A549 (cell line): Measurements from ENCODE around the gene LRRC7. TPM values are rescaled to one million over a fixed set of nuclear protein-coding genes. Genes with fewer than 3 reads are reported as not detected.

Experiments used
- ATAC-seq, 2 experiments: fragments of 200-7000 bp in 1 of 2; fragments of >200 bp in 1 of 2; cut with Nextera tagmentation in 1 of 2; cut with Tn5 transposase in 1 of 2; 3 replicates each; pipeline versions ENCODE4 v1.8.0 to v1.9.1; 2018 to 2020; ENCODE audit warnings: mild to moderate bottlenecking in 1 of 2, moderate library complexity in 1 of 2
- CTCF ChIA-PET: fragments of 300-600 bp; sonication (Branson Sonifier 250); formaldehyde crosslinking; extraction: SDS; loops from one replicate; lab custom pipeline; 2021; ENCODE audit warnings: antibody characterized with exemption, inconsistent platforms; lab: Yijun Ruan, JAX
- POLR2A ChIA-PET: fragments of 350-600 bp; formaldehyde crosslinking; extraction: SDS; loops from one replicate; lab custom pipeline; 2021; ENCODE audit warnings: antibody characterized with exemption, inconsistent platforms; lab: Yijun Ruan, JAX
- DNase-seq, 2 experiments: peaks; one replicate each; pipeline versions ENCODE4 v3.0.0 to v3.0.0-alpha.2; 2011 to 2016; ENCODE audit warnings: low read depth in 1 of 2, low spot score in 1 of 2
- FAIRE-seq: peaks from 2 replicates; lab custom pipeline; 2011; peaks lifted over from hg19 to GRCh38; lab: Jason Lieb, UNC
- H3K27ac ChIP-seq, 2 experiments: fragments of >200 bp; sonication (Bioruptor Twin); formaldehyde crosslinking; 3 replicates each; pipeline ENCODE4 v1.5.1; 2016 to 2017
- H3K4me1 ChIP-seq: fragments of >200 bp; sonication (Bioruptor Twin); formaldehyde crosslinking; 3 replicates; pipeline ENCODE4 v1.6.1; 2016
- H3K4me2 ChIP-seq: fragments of >200 bp; sonication (Bioruptor Twin); formaldehyde crosslinking; 3 replicates; pipeline ENCODE4 v1.6.1; 2016
- H3K4me3 ChIP-seq: fragments of >200 bp; sonication (Bioruptor Twin); formaldehyde crosslinking; 3 replicates; pipeline ENCODE4 v1.5.1; 2016
- H3K9me3 ChIP-seq: fragments of >200 bp; sonication (Bioruptor Twin); formaldehyde crosslinking; 3 replicates; pipeline ENCODE4 v1.6.1; 2016
- ATOH8 ChIP-seq: fragments of 250-450 bp; sonication (Bioruptor Pico); IDR thresholded peaks from 2 replicates; pipeline ENCODE4 v1.5.0; 2020; ENCODE audit warnings: low read depth, mild to moderate bottlenecking, moderate library complexity
- CBX2 ChIP-seq: fragments of 200-600 bp; sonication (generic); IDR thresholded peaks from 2 replicates; pipeline ENCODE4 v1.6.1; 2016; ENCODE audit warnings: low read depth, mild to moderate bottlenecking, borderline replicate concordance
- CEBPB ChIP-seq, 2 experiments: fragments of >200 bp in 1 of 2; sonication (Bioruptor Twin) in 1 of 2; formaldehyde crosslinking in 1 of 2; IDR thresholded peaks; 2 replicates each; pipeline ENCODE4 v1.6.1; 2012 to 2016
- CHD4 ChIP-seq: fragments of 200-600 bp; sonication (generic); IDR thresholded peaks from 2 replicates; pipeline ENCODE4 v1.6.1; 2016; ENCODE audit warnings: antibody characterized with exemption, mild to moderate bottlenecking, borderline replicate concordance
- CTCF ChIP-seq: fragments of >200 bp; sonication (Bioruptor Twin); formaldehyde crosslinking; IDR thresholded peaks from 3 replicates; pipeline ENCODE4 v1.5.1; 2016
- EHF ChIP-seq: fragments of 250-450 bp; sonication (Bioruptor Pico); IDR thresholded peaks from 2 replicates; pipeline ENCODE4 v1.5.0; 2020; ENCODE audit warnings: mild to moderate bottlenecking
- ELK1 ChIP-seq: fragments of 150-350 bp; IDR thresholded peaks from 2 replicates; pipeline ENCODE4 v1.6.1; 2014; ENCODE audit warnings: low read depth, mild to moderate bottlenecking, low read length
- EP300 ChIP-seq, 2 experiments: fragments of >200 bp; sonication (Bioruptor Twin); formaldehyde crosslinking; IDR thresholded peaks; 2 replicates in 1 of 2; 3 replicates in 1 of 2; pipeline ENCODE4 v1.6.1; 2016 to 2017
- ESRRA ChIP-seq: fragments of 150-350 bp; IDR thresholded peaks from 2 replicates; pipeline ENCODE4 v1.6.1; 2014; ENCODE audit warnings: mild to moderate bottlenecking, low read length, borderline replicate concordance
- HDAC2 ChIP-seq: fragments of 200-600 bp; sonication (generic); IDR thresholded peaks from 2 replicates; pipeline ENCODE4 v1.6.1; 2016
- JUN ChIP-seq, 2 experiments: fragments of >200 bp; sonication (Bioruptor Twin); formaldehyde crosslinking; IDR thresholded peaks; 2 replicates in 1 of 2; 3 replicates in 1 of 2; pipeline ENCODE4 v1.6.1; 2016 to 2017
- JUNB ChIP-seq: fragments of >200 bp; sonication (Bioruptor Twin); formaldehyde crosslinking; IDR thresholded peaks from 2 replicates; pipeline ENCODE4 v1.6.1; 2016
- MAFK ChIP-seq: fragments of 450-650 bp; IDR thresholded peaks from 2 replicates; pipeline ENCODE4 v1.6.1; 2014; ENCODE audit not compliant: partially characterized antibody
- MAX ChIP-seq: IDR thresholded peaks from 2 replicates; pipeline ENCODE4 v1.6.1; 2012
- NPAS2 ChIP-seq: fragments of 250-450 bp; sonication (Bioruptor Pico); IDR thresholded peaks from 2 replicates; pipeline ENCODE4 v1.8.0; 2022; ENCODE audit warnings: mild to moderate bottlenecking, moderate library complexity, borderline replicate concordance
- PBX3 ChIP-seq: IDR thresholded peaks from 2 replicates; pipeline ENCODE4 v1.6.1; 2012
- POLR2AphosphoS2 ChIP-seq: conservative IDR thresholded peaks from 2 replicates; pipeline ENCODE4 v1.6.1; 2012; ENCODE audit warnings: low read length, improper control_type of control experiment, inconsistent platforms
- REST ChIP-seq: fragments of 200-600 bp; sonication (generic); IDR thresholded peaks from 2 replicates; pipeline ENCODE4 v1.6.1; 2016; ENCODE audit warnings: antibody characterized with exemption, mild to moderate bottlenecking, moderate library complexity
- RFX5 ChIP-seq: fragments of 450-650 bp; IDR thresholded peaks from 2 replicates; pipeline ENCODE4 v1.7.1; 2014; ENCODE audit warnings: antibody characterized with exemption, mild to moderate bottlenecking, moderate library complexity
- SMC3 ChIP-seq: fragments of >200 bp; sonication (Bioruptor Twin); formaldehyde crosslinking; IDR thresholded peaks from 3 replicates; pipeline ENCODE4 v1.6.1; 2018; ENCODE audit warnings: inconsistent platforms
- SREBF2 ChIP-seq: fragments of 450-650 bp; IDR thresholded peaks from 2 replicates; pipeline ENCODE4 v1.6.1; 2014; ENCODE audit warnings: mild to moderate bottlenecking, moderate library complexity
- TP53 ChIP-seq: fragments of 250-450 bp; sonication (Bioruptor Pico); IDR thresholded peaks from 2 replicates; pipeline ENCODE4 v1.5.0; 2021; ENCODE audit warnings: mild to moderate bottlenecking, moderate library complexity
- USF2 ChIP-seq: fragments of 450-650 bp; IDR thresholded peaks from 2 replicates; pipeline ENCODE4 v1.6.1; 2014; ENCODE audit warnings: antibody characterized with exemption
- ZC3H11A ChIP-seq: fragments of 450-650 bp; IDR thresholded peaks from 2 replicates; pipeline ENCODE4 v1.6.1; 2014; ENCODE audit warnings: antibody characterized with exemption, mild to moderate bottlenecking
- ZNF302 ChIP-seq: fragments of 250-450 bp; sonication (Bioruptor Pico); IDR thresholded peaks from 2 replicates; pipeline ENCODE4 v1.9.0; 2021; ENCODE audit warnings: inconsistent platforms, mild to moderate bottlenecking, moderate library complexity
- WGBS: methylation state at CpG from one replicate; pipeline ENCODE4 v1.1.6; 2017; ENCODE audit errors: missing lambda C conversion rate; 5-methylcytosine and 5-hydroxymethylcytosine counted together
- polyA plus RNA-seq, 4 experiments: library from polyadenylated mRNA; depleted of rRNA in 3 of 4; stranded (reverse); fragments of >200 nt; fragmentation: RNase III in 1 of 4; extraction: RNeasy Plus Mini Kit Qiagen cat#74134 plus additional on column Dnase treatment in 1 of 4; gene quantifications; 2 replicates in 3 of 4; 3 replicates in 1 of 4; pipeline ENCODE4 v1.2.3, GENCODE V29; 2011 to 2017

Gene LRRC7
- polyA plus RNA-seq, 2 of the 4 experiments (the other 2 are of a cell fraction), result not detected

- H3K4me3 ChIP-seq, result no peak overlapping the region
- DNase-seq, result no peak
- TF ChIP-seq MAX (no peak), USF2 (no peak), SMC3 (no peak), MAFK (no peak), TP53 (no peak), JUNB (no peak), ZNF302 (CRISPR knock-in tag) (no peak), HDAC2 (no peak), ZC3H11A (no peak), CHD4 (no peak), POLR2AphosphoS2 (no peak), REST (no peak), ATOH8 (no peak), NPAS2 (CRISPR knock-in tag) (no peak), SREBF2 (no peak), CEBPB (IDR thresholded peaks at IDR 0.05) (no peak), RFX5 (no peak)
- TF ChIP-seq, all 56 proteins: peak for 0
- ATAC-seq (no peak), FAIRE-seq (no peak)
- ChIA-PET POLR2A (no interaction called here), CTCF (no interaction called here)
- H3K4me1 ChIP-seq, result no peaks in the 10 kb centered on the region
- H3K4me2 ChIP-seq, result no peak overlapping the region
- WGBS, result 18% methylated on average over 2 of the region's 2 CpGs
- H3K9me3 ChIP-seq, result no peaks in the 10 kb centered on the region
- H3K27ac ChIP-seq, result no peak overlapping the region
Observed at GRCh38 chr1:70008660-70009059, 440.9 kb downstream of the LRRC7 start.

GRCh38 chr1:70017770-70018169 is 450.0 kb downstream of the LRRC7 start:
- no peak for ATAC-seq
- CTCF ChIA-PET, result no interaction called here
- POLR2A ChIA-PET, result no interaction called here

More at GRCh38 chr1:70017770-70018169, 450.0 kb downstream of the LRRC7 start:
- Histone ChIP-seq H3K4me3 (no peak overlapping the region), H3K4me1 (no peaks in the 10 kb centered on the region), H3K9me3 (no peaks in the 10 kb centered on the region), H3K27ac (no peak overlapping the region)
- DNase-seq, result no peak
- no peak for FAIRE-seq
- TF ChIP-seq SREBF2, result no peak
- no peak for TF ChIP-seq JUNB
- no peak for TF ChIP-seq EHF (CRISPR knock-in tag)
- TF ChIP-seq POLR2AphosphoS2, result no peak
- no peak for TF ChIP-seq ELK1
- TF ChIP-seq ESRRA, result no peak
- TF ChIP-seq EP300 (IDR thresholded peaks at IDR 0.05), result no peak
- no peak for TF ChIP-seq PBX3
- no peak for TF ChIP-seq SMC3
- no peak for TF ChIP-seq ATOH8
- no peak for TF ChIP-seq CBX2
- TF ChIP-seq JUN (IDR thresholded peaks at IDR 0.05), result no peak
- TF ChIP-seq CTCF, result no peak
- TF ChIP-seq, all 56 proteins: peak for 0
- no peak overlapping the region for H3K4me2 ChIP-seq
